ENCODE data around the gene NTM.

DNA sequence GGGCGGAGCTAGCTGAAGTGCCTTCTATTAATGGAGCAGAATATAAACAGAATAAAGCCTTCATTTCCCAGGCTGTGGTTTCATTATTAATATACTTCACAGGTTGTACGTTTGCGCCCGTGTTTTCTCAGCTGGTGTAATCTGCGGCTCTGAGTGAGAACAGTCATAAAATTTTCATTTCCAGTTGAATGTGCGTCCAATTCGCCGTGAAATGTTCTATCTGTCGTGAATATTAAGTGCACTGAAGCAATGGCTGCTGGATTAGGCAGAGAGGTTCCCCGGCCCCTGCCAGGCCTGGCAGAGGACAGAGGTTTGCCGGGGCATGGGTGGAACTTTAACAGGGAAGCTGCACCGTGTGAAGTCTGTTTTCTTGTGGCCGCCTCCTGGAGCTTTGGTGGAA lies 874.4 kb downstream of the NTM start:
- TF ChIP-seq EP300 (IDR thresholded peaks at IDR 0.05) = no peak
- TF ChIP-seq POLR2A (IDR thresholded peaks at IDR 0.05) = no peak
- TF ChIP-seq, protein P1, sequence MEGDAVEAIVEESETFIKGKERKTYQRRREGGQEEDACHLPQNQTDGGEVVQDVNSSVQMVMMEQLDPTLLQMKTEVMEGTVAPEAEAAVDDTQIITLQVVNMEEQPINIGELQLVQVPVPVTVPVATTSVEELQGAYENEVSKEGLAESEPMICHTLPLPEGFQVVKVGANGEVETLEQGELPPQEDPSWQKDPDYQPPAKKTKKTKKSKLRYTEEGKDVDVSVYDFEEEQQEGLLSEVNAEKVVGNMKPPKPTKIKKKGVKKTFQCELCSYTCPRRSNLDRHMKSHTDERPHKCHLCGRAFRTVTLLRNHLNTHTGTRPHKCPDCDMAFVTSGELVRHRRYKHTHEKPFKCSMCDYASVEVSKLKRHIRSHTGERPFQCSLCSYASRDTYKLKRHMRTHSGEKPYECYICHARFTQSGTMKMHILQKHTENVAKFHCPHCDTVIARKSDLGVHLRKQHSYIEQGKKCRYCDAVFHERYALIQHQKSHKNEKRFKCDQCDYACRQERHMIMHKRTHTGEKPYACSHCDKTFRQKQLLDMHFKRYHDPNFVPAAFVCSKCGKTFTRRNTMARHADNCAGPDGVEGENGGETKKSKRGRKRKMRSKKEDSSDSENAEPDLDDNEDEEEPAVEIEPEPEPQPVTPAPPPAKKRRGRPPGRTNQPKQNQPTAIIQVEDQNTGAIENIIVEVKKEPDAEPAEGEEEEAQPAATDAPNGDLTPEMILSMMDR (IDR thresholded peaks at IDR 0.05) = no peak
